ENCODE data around the gene PFKL. TPM values are rescaled to one million over a fixed set of nuclear protein-coding genes. Genes with fewer than 3 reads are reported as not detected.
A peak's percentile ranks its signal among the peaks of the same experiment; 100 is the strongest.

Gene PFKL
- total RNA-seq, 8 experiments from 2014 or later = 43.6 to 204 (median 61.9) TPM

- in situ Hi-C loops (cut with MboI; ENCODE audit: low pct_unique_long_range_greater_than_20kb in 2 of 9, low sequenced_read_pairs in 9 of 9, unreplicated experiment in 9 of 9) = no loop called here
- Histone ChIP-seq H3K4me1 (replicated peaks in 1 of 2) (peaks cover 7 to 8% of the 10 kb centered on the region in 2 donors), H3K27ac (no peak overlapping the region), H3K4me3 (no peak overlapping the region)
- 60 to 100% methylated on average over 3 of the region's 22 CpGs; no CpG with 5 or more reads in 8 of the 10 experiments for WGBS, 10 experiments
- ATAC-seq (replicated peaks in 6 of 8) = no peak
These were observed 66.2 kb downstream of the PFKL start for GRCh38 chr21:44365967-44366585.

GRCh38 chr21:44366586-44367211, 66.8 kb downstream of the PFKL start:
- Histone ChIP-seq H3K4me1 (replicated peaks in 1 of 2) (peaks cover 7 to 8% of the 10 kb centered on the region in 2 donors), H3K27ac (no peak overlapping the region), H3K4me3 (no peak overlapping the region)
- in situ Hi-C loops (cut with MboI; ENCODE audit: low pct_unique_long_range_greater_than_20kb in 2 of 9, low sequenced_read_pairs in 9 of 9, unreplicated experiment in 9 of 9) = no loop called here
- 58 to 100% (median 61%) methylated on average over 1 to 20 of the region's 28 CpGs; no CpG with 5 or more reads in 7 of the 10 experiments for WGBS, 10 experiments
- ATAC-seq (replicated peaks in 6 of 8) = no peak

GRCh38 chr21:44368711-44369446, 69.0 kb downstream of the PFKL start:
- WGBS, 10 experiments = 5 to 11% (median 7%) methylated on average over 3 to 4 of the region's 35 CpGs; no CpG with 5 or more reads in 7 of the 10 experiments
- Histone ChIP-seq H3K4me1 (replicated peaks in 1 of 2) (peaks cover 7 to 8% of the 10 kb centered on the region in 2 donors), H3K4me3 (no peak overlapping the region), H3K27ac (peak overlapping the region in 1 of 2 donors; percentile 7)
- in situ Hi-C loops (cut with MboI; ENCODE audit: low pct_unique_long_range_greater_than_20kb in 2 of 9, low sequenced_read_pairs in 9 of 9, unreplicated experiment in 9 of 9) = no loop called here
- ATAC-seq (replicated peaks in 6 of 8) = peak in 5 of 8 experiments; percentile 11 to 64 (median 55)

GRCh38 chr21:44370027-44370735, 70.3 kb downstream of the PFKL start:
- peak in 6 of 8 experiments; percentile 48 to 94 (median 86) for ATAC-seq (replicated peaks in 6 of 8)
- peak overlapping the region in 1 of 2 donors; percentile 28 for H3K27ac ChIP-seq
- in situ Hi-C loops (cut with MboI; ENCODE audit: low pct_unique_long_range_greater_than_20kb in 2 of 9, low sequenced_read_pairs in 9 of 9, unreplicated experiment in 9 of 9) = no loop called here
- 18 to 100% (median 50%) methylated on average over 1 to 12 of the region's 29 CpGs; no CpG with 5 or more reads in 6 of the 10 experiments for WGBS, 10 experiments
- H3K4me1 ChIP-seq (replicated peaks in 1 of 2) = peaks cover 7 to 8% of the 10 kb centered on the region in 2 donors
- peak overlapping the region in 4 of 5 donors; percentile 9 to 23 (median 12) for H3K4me3 ChIP-seq

- no peak overlapping the region for H3K4me3 ChIP-seq
- peaks cover 7 to 8% of the 10 kb centered on the region in 2 donors for H3K4me1 ChIP-seq (replicated peaks in 1 of 2)
- 87 to 100% (median 91%) methylated on average over 2 to 5 of the region's 37 CpGs; no CpG with 5 or more reads in 6 of the 10 experiments for WGBS, 10 experiments
- H3K27ac ChIP-seq = peak overlapping the region in 1 of 2 donors; percentile 28
- ATAC-seq (replicated peaks in 6 of 8) = peak in 2 of 8 experiments; percentile 1 to 4
- in situ Hi-C loops (cut with MboI; ENCODE audit: low pct_unique_long_range_greater_than_20kb in 2 of 9, low sequenced_read_pairs in 9 of 9, unreplicated experiment in 9 of 9) = no loop called here
These were observed 71.0 kb downstream of the PFKL start for GRCh38 chr21:44370786-44371410.

GRCh38 chr21:44371596-44371995, 71.7 kb downstream of the PFKL start:
- ATAC-seq (replicated peaks in 6 of 8) = no peak
- Histone ChIP-seq H3K4me3 (no peak overlapping the region), H3K27ac (no peak overlapping the region), H3K4me1 (replicated peaks in 1 of 2) (peaks cover 7 to 8% of the 10 kb centered on the region in 2 donors)
- 28 to 100% (median 83%) methylated on average over 1 to 2 of the region's 6 CpGs; no CpG with 5 or more reads in 4 of the 10 experiments for WGBS, 10 experiments
- in situ Hi-C loops (cut with MboI; ENCODE audit: low pct_unique_long_range_greater_than_20kb in 2 of 9, low sequenced_read_pairs in 9 of 9, unreplicated experiment in 9 of 9) = no loop called here

- WGBS, 10 experiments = 20 to 100% (median 60%) methylated on average over 1 to 5 of the region's 8 CpGs; no CpG with 5 or more reads in 2 of the 10 experiments
- Histone ChIP-seq H3K27ac (no peak overlapping the region), H3K4me3 (no peak overlapping the region), H3K4me1 (replicated peaks in 1 of 2) (peaks cover 7 to 8% of the 10 kb centered on the region in 2 donors)
- in situ Hi-C loops (cut with MboI; ENCODE audit: low pct_unique_long_range_greater_than_20kb in 2 of 9, low sequenced_read_pairs in 9 of 9, unreplicated experiment in 9 of 9) = no loop called here
- ATAC-seq (replicated peaks in 6 of 8) = no peak
These were observed 72.8 kb downstream of the PFKL start for GRCh38 chr21:44372616-44373015.

GRCh38 chr21:44374601-44375280, 74.9 kb downstream of the PFKL start:
- 20 to 100% (median 68%) methylated on average over 1 to 13 of the region's 24 CpGs; no CpG with 5 or more reads in 2 of the 10 experiments for WGBS, 10 experiments
- in situ Hi-C loops (cut with MboI; ENCODE audit: low pct_unique_long_range_greater_than_20kb in 2 of 9, low sequenced_read_pairs in 9 of 9, unreplicated experiment in 9 of 9) = no loop called here
- no peak overlapping the region for H3K4me3 ChIP-seq
- no peak for ATAC-seq (replicated peaks in 6 of 8)
- H3K27ac ChIP-seq = no peak overlapping the region
- H3K4me1 ChIP-seq (replicated peaks in 1 of 2) = peaks cover 7 to 8% of the 10 kb centered on the region in 2 donors

- WGBS, 10 experiments = 0 to 100% (median 87%) methylated on average over 1 to 6 of the region's 10 CpGs; no CpG with 5 or more reads in 5 of the 10 experiments
- Histone ChIP-seq H3K27ac (no peak overlapping the region), H3K4me3 (no peak overlapping the region), H3K4me1 (replicated peaks in 1 of 2) (peaks cover 5 to 6% of the 10 kb centered on the region in 2 donors)
- in situ Hi-C loops (cut with MboI; ENCODE audit: low pct_unique_long_range_greater_than_20kb in 2 of 9, low sequenced_read_pairs in 9 of 9, unreplicated experiment in 9 of 9) = no loop called here
- no peak for ATAC-seq (replicated peaks in 6 of 8)
These were observed 75.4 kb downstream of the PFKL start for GRCh38 chr21:44375281-44375651.

- Histone ChIP-seq H3K4me3 (no peak overlapping the region), H3K4me1 (replicated peaks in 1 of 2) (peaks cover under 1 to 3% of the 10 kb centered on the region in 2 donors), H3K27ac (no peak overlapping the region)
- in situ Hi-C loops (cut with MboI; ENCODE audit: low pct_unique_long_range_greater_than_20kb in 2 of 9, low sequenced_read_pairs in 9 of 9, unreplicated experiment in 9 of 9) = no loop called here
- 40 to 84% (median 67%) methylated on average over 2 to 11 of the region's 19 CpGs; no CpG with 5 or more reads in 5 of the 10 experiments for WGBS, 10 experiments
- ATAC-seq (replicated peaks in 6 of 8) = no peak
These were observed 75.9 kb downstream of the PFKL start for GRCh38 chr21:44375761-44376241.

GRCh38 chr21:44376606-44377005, 76.8 kb downstream of the PFKL start:
- in situ Hi-C loops (cut with MboI; ENCODE audit: low pct_unique_long_range_greater_than_20kb in 2 of 9, low sequenced_read_pairs in 9 of 9, unreplicated experiment in 9 of 9) = no loop called here
- ATAC-seq (replicated peaks in 6 of 8) = no peak
- no peak overlapping the region for H3K4me3 ChIP-seq
- H3K4me1 ChIP-seq (replicated peaks in 1 of 2) = peaks cover 0 to 3% of the 10 kb centered on the region in 2 donors
- WGBS, 10 experiments = 67 to 94% (median 83%) methylated on average over 2 to 9 of the region's 9 CpGs; no CpG with 5 or more reads in 6 of the 10 experiments
- no peak overlapping the region for H3K27ac ChIP-seq

Measured in motor neuron (in vitro differentiated cells).